PFSK-1 (cell line): ENCODE results near the gene MANEAL.

Experiments used
- FOXP2 ChIP-seq: optimal IDR thresholded peaks from 2 replicates; pipeline ENCODE3; 2011; ENCODE audit warnings: borderline replicate concordance, control low read depth, inconsistent platforms; ENCODE audit not compliant: insufficient read depth; ENCODE audit errors: extremely low read length, extremely low read depth
- POLR2AphosphoS5 ChIP-seq: IDR thresholded peaks from 2 replicates; pipeline ENCODE4 v1.6.1; 2012; ENCODE audit warnings: low read depth, mild to moderate bottlenecking, control low read depth, low read length, moderate library complexity
- SIN3A ChIP-seq: IDR thresholded peaks from 2 replicates; pipeline ENCODE4 v1.6.1; 2012; ENCODE audit warnings: mild to moderate bottlenecking, low read length, moderate library complexity, borderline replicate concordance; ENCODE audit not compliant: insufficient read depth
- TAF1 ChIP-seq: IDR thresholded peaks from 2 replicates; pipeline ENCODE4 v1.6.1; 2012; ENCODE audit warnings: low read length, control low read depth, borderline replicate concordance; ENCODE audit not compliant: insufficient read depth

- TF ChIP-seq TAF1 (no peak), FOXP2 (no peak), POLR2AphosphoS5 (no peak), SIN3A (no peak)
These were observed 27.6 kb upstream of the MANEAL start for GRCh38 chr1:37765916-37766664.
